Measurements from ENCODE around the gene SPAG16. TPM values are rescaled to one million over a fixed set of nuclear protein-coding genes. Genes with fewer than 3 reads are reported as not detected.

Gene SPAG16
- total and polyA plus RNA-seq, 4 donors, result 8.7 to 90.6 (median 21.6) TPM

- Histone ChIP-seq H3K36me3 (ENCODE audit: control insufficient read depth in 4 of 4, insufficient read depth in 4 of 4, low read length in 4 of 4) (no peaks in the 10 kb centered on the region), H3K4me3 (no peak overlapping the region), H3K27ac (ENCODE audit: low read depth in 1 of 2, low read length in 1 of 2) (no peak overlapping the region), H3K27me3 (ENCODE audit: control insufficient read depth in 3 of 3, insufficient read depth in 3 of 3, low read length in 2 of 3) (no peaks in the 10 kb centered on the region), H3K4me1 (ENCODE audit: control insufficient read depth in 5 of 5, insufficient read depth in 5 of 5, low read length in 5 of 5) (no peaks in the 10 kb centered on the region), H3K9me3 (ENCODE audit: control insufficient read depth in 4 of 4, insufficient read depth in 3 of 4, low read length in 3 of 4) (no peaks in the 10 kb centered on the region), H3K9ac (ENCODE audit: insufficient read depth in 1 of 2, low read length in 2 of 2) (no peak overlapping the region)
- WGBS, 2 donors, result 73 to 83% methylated on average over 6 of the region's 6 CpGs
- ATAC-seq (ENCODE audit: insufficient read depth, low FRiP score) (no peak), DNase-seq (peak in 2 of 3 donors; percentile 0 to 1)
- TF ChIP-seq, protein P1, sequence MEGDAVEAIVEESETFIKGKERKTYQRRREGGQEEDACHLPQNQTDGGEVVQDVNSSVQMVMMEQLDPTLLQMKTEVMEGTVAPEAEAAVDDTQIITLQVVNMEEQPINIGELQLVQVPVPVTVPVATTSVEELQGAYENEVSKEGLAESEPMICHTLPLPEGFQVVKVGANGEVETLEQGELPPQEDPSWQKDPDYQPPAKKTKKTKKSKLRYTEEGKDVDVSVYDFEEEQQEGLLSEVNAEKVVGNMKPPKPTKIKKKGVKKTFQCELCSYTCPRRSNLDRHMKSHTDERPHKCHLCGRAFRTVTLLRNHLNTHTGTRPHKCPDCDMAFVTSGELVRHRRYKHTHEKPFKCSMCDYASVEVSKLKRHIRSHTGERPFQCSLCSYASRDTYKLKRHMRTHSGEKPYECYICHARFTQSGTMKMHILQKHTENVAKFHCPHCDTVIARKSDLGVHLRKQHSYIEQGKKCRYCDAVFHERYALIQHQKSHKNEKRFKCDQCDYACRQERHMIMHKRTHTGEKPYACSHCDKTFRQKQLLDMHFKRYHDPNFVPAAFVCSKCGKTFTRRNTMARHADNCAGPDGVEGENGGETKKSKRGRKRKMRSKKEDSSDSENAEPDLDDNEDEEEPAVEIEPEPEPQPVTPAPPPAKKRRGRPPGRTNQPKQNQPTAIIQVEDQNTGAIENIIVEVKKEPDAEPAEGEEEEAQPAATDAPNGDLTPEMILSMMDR (IDR thresholded peaks at IDR 0.05; ENCODE audit: control extremely low read depth, extremely low read depth), result no peak
These were observed 791.2 kb downstream of the SPAG16 start for GRCh38 chr2:214075456-214075855.

GRCh38 chr2:214076527-214076926, 792.3 kb downstream of the SPAG16 start:
- H3K4me1 ChIP-seq (ENCODE audit: control insufficient read depth in 5 of 5, insufficient read depth in 5 of 5, low read length in 5 of 5), result no peaks in the 10 kb centered on the region
- H3K27me3 ChIP-seq (ENCODE audit: control insufficient read depth in 3 of 3, insufficient read depth in 3 of 3, low read length in 2 of 3), result no peaks in the 10 kb centered on the region
- TF ChIP-seq, protein P1 (IDR thresholded peaks at IDR 0.05; ENCODE audit: control extremely low read depth, extremely low read depth), result no peak
- no peaks in the 10 kb centered on the region for H3K9me3 ChIP-seq (ENCODE audit: control insufficient read depth in 4 of 4, insufficient read depth in 3 of 4, low read length in 3 of 4)
- DNase-seq, result no peak
- no peak overlapping the region for H3K9ac ChIP-seq (ENCODE audit: insufficient read depth in 1 of 2, low read length in 2 of 2)
- no peak overlapping the region for H3K4me3 ChIP-seq
- H3K27ac ChIP-seq (ENCODE audit: low read depth in 1 of 2, low read length in 1 of 2), result no peak overlapping the region
- 57 to 76% methylated on average over 1 of the region's 1 CpG for WGBS, 2 donors
- ATAC-seq (ENCODE audit: insufficient read depth, low FRiP score), result no peak
- H3K36me3 ChIP-seq (ENCODE audit: control insufficient read depth in 4 of 4, insufficient read depth in 4 of 4, low read length in 4 of 4), result no peaks in the 10 kb centered on the region

GRCh38 chr2:214077727-214078126, 793.5 kb downstream of the SPAG16 start:
- no peak overlapping the region for H3K27ac ChIP-seq (ENCODE audit: low read depth in 1 of 2, low read length in 1 of 2)
- no peaks in the 10 kb centered on the region for H3K9me3 ChIP-seq (ENCODE audit: control insufficient read depth in 4 of 4, insufficient read depth in 3 of 4, low read length in 3 of 4)
- no peak overlapping the region for H3K9ac ChIP-seq (ENCODE audit: insufficient read depth in 1 of 2, low read length in 2 of 2)
- H3K4me3 ChIP-seq, result no peak overlapping the region
- H3K4me1 ChIP-seq (ENCODE audit: control insufficient read depth in 5 of 5, insufficient read depth in 5 of 5, low read length in 5 of 5), result no peaks in the 10 kb centered on the region
- ATAC-seq (ENCODE audit: insufficient read depth, low FRiP score) (no peak), DNase-seq (no peak)
- H3K36me3 ChIP-seq (ENCODE audit: control insufficient read depth in 4 of 4, insufficient read depth in 4 of 4, low read length in 4 of 4), result no peaks in the 10 kb centered on the region
- 62 to 78% methylated on average over 1 of the region's 1 CpG for WGBS, 2 donors
- H3K27me3 ChIP-seq (ENCODE audit: control insufficient read depth in 3 of 3, insufficient read depth in 3 of 3, low read length in 2 of 3), result no peaks in the 10 kb centered on the region
- TF ChIP-seq, protein P1 (IDR thresholded peaks at IDR 0.05; ENCODE audit: control extremely low read depth, extremely low read depth), result no peak

DNA sequence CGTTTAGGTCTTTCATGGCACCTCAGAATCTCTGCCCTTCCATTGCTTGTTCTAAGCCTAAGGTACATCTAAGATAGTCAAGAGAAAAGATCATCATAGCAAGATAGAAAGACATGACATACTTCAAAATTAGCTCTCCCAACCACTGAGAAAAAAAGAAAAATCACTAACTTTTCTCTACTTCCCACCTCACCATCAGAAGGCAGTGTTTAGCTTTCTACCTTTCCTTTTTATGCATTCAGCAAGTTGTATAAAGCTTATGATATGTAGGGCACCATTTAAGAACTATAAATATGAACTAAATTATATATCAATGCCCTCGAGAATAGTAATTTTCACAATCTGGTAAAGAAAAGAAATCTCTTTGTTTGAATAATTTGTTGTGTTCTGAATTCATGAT, 794.8 kb downstream of the SPAG16 start:
- ATAC-seq (ENCODE audit: insufficient read depth, low FRiP score) (no peak), DNase-seq (no peak)
- H3K4me1 ChIP-seq (ENCODE audit: control insufficient read depth in 5 of 5, insufficient read depth in 5 of 5, low read length in 5 of 5), result no peaks in the 10 kb centered on the region
- H3K4me3 ChIP-seq, result no peak overlapping the region
- TF ChIP-seq, protein P1 (IDR thresholded peaks at IDR 0.05; ENCODE audit: control extremely low read depth, extremely low read depth), result no peak
- 84 to 90% methylated on average over 2 of the region's 2 CpGs for WGBS, 2 donors
- no peak overlapping the region for H3K27ac ChIP-seq (ENCODE audit: low read depth in 1 of 2, low read length in 1 of 2)
- no peaks in the 10 kb centered on the region for H3K9me3 ChIP-seq (ENCODE audit: control insufficient read depth in 4 of 4, insufficient read depth in 3 of 4, low read length in 3 of 4)
- no peaks in the 10 kb centered on the region for H3K27me3 ChIP-seq (ENCODE audit: control insufficient read depth in 3 of 3, insufficient read depth in 3 of 3, low read length in 2 of 3)
- H3K36me3 ChIP-seq (ENCODE audit: control insufficient read depth in 4 of 4, insufficient read depth in 4 of 4, low read length in 4 of 4), result no peaks in the 10 kb centered on the region
- H3K9ac ChIP-seq (ENCODE audit: insufficient read depth in 1 of 2, low read length in 2 of 2), result no peak overlapping the region

All from lung (tissue), 12 donors.